Endothelial cell of umbilical vein (primary cell): ENCODE data around the gene ARRDC1. TPM values are rescaled to one million over a fixed set of nuclear protein-coding genes. Genes with fewer than 3 reads are reported as not detected.

Experiments used
- BruUV-seq: library from RNA; stranded (reverse); fragments of 400-500 nt; replicated peaks from 2 replicates; lab custom pipeline; 2021; lab: Mats Ljungman, UMichigan
- CTCF ChIA-PET: fragments of 300-600, 350-600 bp; sonication (Branson Sonifier 250); formaldehyde crosslinking; loops from one replicate; lab custom pipeline; 2021; ENCODE audit warnings: antibody characterized with exemption, inconsistent platforms; lab: Charles Lee
- POLR2A ChIA-PET: fragments of 300-600, 350-600 bp; sonication (Branson Sonifier 250); formaldehyde crosslinking; loops from one replicate; lab custom pipeline; 2021; ENCODE audit warnings: antibody characterized with exemption, inconsistent platforms; lab: Charles Lee
- DNase-seq: peaks from one replicate; pipeline ENCODE4 v3.0.0-alpha.2; 2011; ENCODE audit warnings: low read depth, low spot score
- FAIRE-seq: peaks from 2 replicates; lab custom pipeline; 2011; peaks lifted over from hg19 to GRCh38; lab: Jason Lieb, UNC
- H2AFZ ChIP-seq: 2 replicates; pipeline ENCODE4 v1.6.0; 2012; ENCODE audit warnings: low read depth, low read length, control low read depth, inconsistent platforms
- H3K27ac ChIP-seq: 2 replicates; pipeline ENCODE4 v1.5.1; 2011; ENCODE audit warnings: low read depth, mild to moderate bottlenecking, control low read depth, low read length, moderate library complexity; ENCODE audit not compliant: insufficient read depth
- H3K27me3 ChIP-seq, 2 experiments: 2 replicates each; pipeline versions ENCODE4 v1.6.0 to v1.6.1; 2011; ENCODE audit warnings: low read length in 2 of 2, mixed read lengths in 1 of 2; ENCODE audit not compliant: control insufficient read depth in 2 of 2, insufficient read depth in 2 of 2
- H3K36me3 ChIP-seq, 2 experiments: 2 replicates in 1 of 2; 3 replicates in 1 of 2; pipeline ENCODE4 v1.5.1; 2011; ENCODE audit warnings: low read length in 2 of 2, mild to moderate bottlenecking in 1 of 2, moderate library complexity in 1 of 2; ENCODE audit not compliant: control insufficient read depth in 2 of 2, insufficient read depth in 2 of 2; ENCODE audit errors: extremely low read depth in 1 of 2
- H3K4me1 ChIP-seq: 3 replicates; pipeline ENCODE4 v1.5.1; 2011; ENCODE audit warnings: mild to moderate bottlenecking, low read length; ENCODE audit not compliant: control insufficient read depth, insufficient read depth; ENCODE audit errors: extremely low read depth
- H3K4me2 ChIP-seq: 2 replicates; pipeline ENCODE4 v1.6.1; 2011; ENCODE audit warnings: low read length, control low read depth, mixed read lengths; ENCODE audit not compliant: insufficient read depth
- H3K4me3 ChIP-seq, 3 experiments: fragments of 200-600 bp in 1 of 3; sonication (generic), shearing (Covaris generic) in 1 of 3; replicated peaks in 1 of 3; 2 replicates each; pipeline ENCODE4 v1.5.1; 2011 to 2016; ENCODE audit warnings: control low read depth in 3 of 3, low read length in 3 of 3, mild to moderate bottlenecking in 2 of 3, inconsistent platforms in 1 of 3, low read depth in 1 of 3, moderate library complexity in 1 of 3; ENCODE audit not compliant: insufficient read depth in 1 of 3
- H3K79me2 ChIP-seq: 2 replicates; pipeline ENCODE4 v1.6.0; 2012; ENCODE audit warnings: low read length, inconsistent platforms; ENCODE audit not compliant: control insufficient read depth, insufficient read depth
- H3K9ac ChIP-seq: replicated peaks from 2 replicates; pipeline ENCODE3; 2011; ENCODE audit warnings: low read length, control low read depth; ENCODE audit not compliant: insufficient read depth; ENCODE audit errors: extremely low read depth
- H3K9me1 ChIP-seq: replicated peaks from 3 replicates; pipeline ENCODE4 v1.6.0; 2011; ENCODE audit warnings: mild to moderate bottlenecking, low read length; ENCODE audit not compliant: control insufficient read depth, insufficient read depth; ENCODE audit errors: extremely low read depth
- H3K9me3 ChIP-seq: replicated peaks from 2 replicates; pipeline ENCODE4 v1.5.1; 2012; ENCODE audit warnings: low read length, inconsistent platforms; ENCODE audit not compliant: control insufficient read depth, insufficient read depth
- H4K20me1 ChIP-seq: replicated peaks from 2 replicates; pipeline ENCODE3; 2011; ENCODE audit warnings: mild to moderate bottlenecking, low read length; ENCODE audit not compliant: control insufficient read depth, insufficient read depth; ENCODE audit errors: extremely low read depth
- EZH2 ChIP-seq: IDR thresholded peaks from 2 replicates; pipeline ENCODE4 v1.6.1; 2012; ENCODE audit warnings: borderline replicate concordance, low read depth, mild to moderate bottlenecking, moderate library complexity, low read length, inconsistent platforms; ENCODE audit not compliant: severe bottlenecking
- FOS ChIP-seq: IDR thresholded peaks from 2 replicates; pipeline ENCODE4 v1.6.1; 2011; ENCODE audit warnings: mild to moderate bottlenecking, low read length, moderate library complexity, borderline replicate concordance; ENCODE audit not compliant: insufficient read depth
- GATA2 ChIP-seq: IDR thresholded peaks from 2 replicates; pipeline ENCODE4 v1.7.0; 2011; ENCODE audit warnings: low read depth, mild to moderate bottlenecking, moderate library complexity, mixed read lengths, low read length; ENCODE audit not compliant: insufficient read length, insufficient read depth
- JUN ChIP-seq: IDR thresholded peaks from 2 replicates; pipeline ENCODE4 v1.6.1; 2011; ENCODE audit warnings: borderline replicate concordance, low read depth; ENCODE audit not compliant: insufficient read length, insufficient read depth
- MYC ChIP-seq: IDR thresholded peaks from one replicate; pipeline ENCODE4 v1.6.1; 2011; ENCODE audit warnings: mild to moderate bottlenecking, low read depth, low read length
- POLR2A ChIP-seq: IDR thresholded peaks from 2 replicates; pipeline ENCODE4 v1.6.1; 2012; ENCODE audit warnings: low read depth, mild to moderate bottlenecking, control low read depth, low read length
- POLR2AphosphoS5 ChIP-seq: IDR thresholded peaks from 2 replicates; pipeline ENCODE4 v1.6.1; 2012; ENCODE audit warnings: low read depth, mild to moderate bottlenecking, control low read depth, low read length, moderate library complexity; ENCODE audit not compliant: insufficient read depth
- dilution Hi-C: fragments of 300-500 bp; cut with MboI; formaldehyde crosslinking; loops from one replicate; pipeline ENCODE4 v1.15.0; 2019; ENCODE audit warnings: low sequenced_read_pairs; ENCODE audit not compliant: extremely low pct_ligation_motif_present
- intact Hi-C: fragments of 100-400 bp; cut with micrococcal nuclease; formaldehyde crosslinking; loops from one replicate; pipeline ENCODE4 v1.10.0; 2022
- polyA plus RNA-seq, 4 experiments: library from polyadenylated mRNA; depleted of rRNA in 3 of 4; stranded (reverse) in 3 of 4; unstranded in 1 of 4; fragments of >200 nt; gene quantifications; 2 replicates each; pipeline versions ENCODE4 v1.2.1 to v1.2.3, GENCODE V29; 2011 to 2012; ENCODE audit warnings: missing spikeins in 1 of 4
- total RNA-seq: library from RNA; stranded (reverse); gene quantifications from 2 replicates; pipeline ENCODE4 v1.2.3, GENCODE V29; 2021
- TF ChIP-seq, protein P1 (sequence below), 2 donors: IDR thresholded peaks; 1 replicate in 1 of 2; 2 replicates in 1 of 2; pipeline ENCODE4 v1.5.1; 2011; ENCODE audit warnings: low read length in 2 of 2, mild to moderate bottlenecking in 2 of 2, moderate library complexity in 2 of 2, control low read depth in 1 of 2, inconsistent platforms in 1 of 2, low read depth in 1 of 2; ENCODE audit not compliant: insufficient read depth in 1 of 2; ENCODE audit errors: extremely low read depth in 1 of 2
- TF ChIP-seq, protein P2 (sequence below): IDR thresholded peaks from 2 replicates; pipeline ENCODE4 v1.6.1; 2011; ENCODE audit not compliant: insufficient read depth, insufficient read length

ARRDC1 gene
- total and polyA plus RNA-seq, 2 donors (not counting 3 experiments of a cell fraction or from before 2014, with no cell fraction given), result 22.5 to 51.0 TPM

DNA sequence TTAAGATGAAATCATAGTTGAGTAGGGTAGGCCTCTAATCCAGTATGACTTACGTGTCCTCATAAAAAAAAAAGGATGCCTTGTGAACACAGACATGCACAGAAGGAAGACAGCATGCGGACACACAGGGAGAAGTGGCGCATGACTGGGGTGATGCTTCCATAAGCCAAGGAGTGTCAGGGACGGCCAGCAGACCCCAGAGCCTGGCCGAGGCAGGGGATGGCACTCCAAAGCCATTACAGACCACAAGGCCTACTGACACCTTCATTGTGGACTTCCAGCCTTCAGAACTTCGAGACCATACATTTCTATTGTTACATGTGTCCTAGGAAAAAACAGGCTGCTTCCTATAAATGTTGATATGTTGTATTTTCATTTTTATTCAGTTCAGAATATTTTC, 33.2 kb downstream of the ARRDC1 start:
- ChIA-PET POLR2A (no interaction called here), CTCF (no interaction called here)
- Histone ChIP-seq H3K9ac (no peak overlapping the region), H2AFZ (no peak overlapping the region), H4K20me1 (no peaks in the 10 kb centered on the region), H3K9me3 (no peaks in the 10 kb centered on the region), H3K4me1 (no peaks in the 10 kb centered on the region), H3K9me1 (no peaks in the 10 kb centered on the region), H3K4me3 (no peak overlapping the region), H3K79me2 (peaks cover 88% of the 10 kb centered on the region), H3K27ac (no peak overlapping the region), H3K27me3 (no peaks in the 10 kb centered on the region), H3K4me2 (no peak overlapping the region), H3K36me3 (peaks cover 0 to 4% of the 10 kb centered on the region in 2 experiments)
- no peak for DNase-seq
- no peak for FAIRE-seq
- no TSS peak for BruUV-seq
- dilution Hi-C loops, result no loop called here
- TF ChIP-seq, protein P1, sequence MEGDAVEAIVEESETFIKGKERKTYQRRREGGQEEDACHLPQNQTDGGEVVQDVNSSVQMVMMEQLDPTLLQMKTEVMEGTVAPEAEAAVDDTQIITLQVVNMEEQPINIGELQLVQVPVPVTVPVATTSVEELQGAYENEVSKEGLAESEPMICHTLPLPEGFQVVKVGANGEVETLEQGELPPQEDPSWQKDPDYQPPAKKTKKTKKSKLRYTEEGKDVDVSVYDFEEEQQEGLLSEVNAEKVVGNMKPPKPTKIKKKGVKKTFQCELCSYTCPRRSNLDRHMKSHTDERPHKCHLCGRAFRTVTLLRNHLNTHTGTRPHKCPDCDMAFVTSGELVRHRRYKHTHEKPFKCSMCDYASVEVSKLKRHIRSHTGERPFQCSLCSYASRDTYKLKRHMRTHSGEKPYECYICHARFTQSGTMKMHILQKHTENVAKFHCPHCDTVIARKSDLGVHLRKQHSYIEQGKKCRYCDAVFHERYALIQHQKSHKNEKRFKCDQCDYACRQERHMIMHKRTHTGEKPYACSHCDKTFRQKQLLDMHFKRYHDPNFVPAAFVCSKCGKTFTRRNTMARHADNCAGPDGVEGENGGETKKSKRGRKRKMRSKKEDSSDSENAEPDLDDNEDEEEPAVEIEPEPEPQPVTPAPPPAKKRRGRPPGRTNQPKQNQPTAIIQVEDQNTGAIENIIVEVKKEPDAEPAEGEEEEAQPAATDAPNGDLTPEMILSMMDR (IDR thresholded peaks at IDR 0.05; ENCODE audit: extremely low read depth in 1 of 2, insufficient read depth in 1 of 2, low read depth in 1 of 2, low read length in 2 of 2), result no peak
- TF ChIP-seq FOS (no peak), POLR2A (no peak), JUN (no peak), EZH2 (no peak), MYC (no peak), GATA2 (no peak), POLR2AphosphoS5 (no peak)
- TF ChIP-seq, protein P2, sequence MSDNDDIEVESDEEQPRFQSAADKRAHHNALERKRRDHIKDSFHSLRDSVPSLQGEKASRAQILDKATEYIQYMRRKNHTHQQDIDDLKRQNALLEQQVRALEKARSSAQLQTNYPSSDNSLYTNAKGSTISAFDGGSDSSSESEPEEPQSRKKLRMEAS, result no peak
- intact Hi-C loops, result no loop called here
